BE2C (cell line): Measurements from ENCODE around the gene RAB10.

Experiments
- DNase-seq: peaks from one replicate; pipeline ENCODE4 v3.0.0-alpha.2; 2020
- H3K27me3 ChIP-seq: fragments of 250-450 bp; sonication (Bioruptor Pico); 2 replicates; pipeline ENCODE4 v1.5.1; 2020; ENCODE audit warnings: mild to moderate bottlenecking
- H3K36me3 ChIP-seq: fragments of 250-450 bp; sonication (Bioruptor Pico); 2 replicates; pipeline ENCODE4 v1.5.1; 2020; ENCODE audit warnings: mild to moderate bottlenecking
- H3K4me1 ChIP-seq: fragments of 250-450 bp; sonication (Bioruptor Pico); 2 replicates; pipeline ENCODE4 v1.5.1; 2020
- H3K4me3 ChIP-seq: 2 replicates; pipeline ENCODE4 v1.5.1; 2011; ENCODE audit warnings: low read depth, low read length
- H3K9me3 ChIP-seq: fragments of 250-450 bp; sonication (Bioruptor Pico); 2 replicates; pipeline ENCODE4 v1.5.1; 2020
- TF ChIP-seq, protein P1 (sequence below): IDR thresholded peaks from 2 replicates; pipeline ENCODE4 v1.5.1; 2012; ENCODE audit warnings: mild to moderate bottlenecking, low read depth, low read length

The RAB10 gene

DNA sequence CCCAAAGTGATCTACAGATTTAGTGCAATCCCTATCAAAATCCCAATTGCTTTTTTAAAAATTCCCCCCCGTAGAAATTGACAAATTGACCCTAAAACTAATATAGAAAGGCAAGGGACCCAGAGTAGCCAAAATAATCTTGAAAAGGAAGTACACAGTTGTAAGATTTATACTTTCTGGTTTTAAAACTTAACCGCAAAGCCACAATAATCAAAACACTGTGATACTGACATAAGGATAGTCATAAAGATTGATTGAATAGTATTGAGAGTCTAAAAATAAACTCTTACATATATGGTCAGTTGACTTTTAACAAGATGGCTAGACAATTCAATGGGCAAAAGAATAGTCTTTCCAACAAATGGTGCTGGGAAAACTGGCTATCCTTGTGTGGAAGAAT, 80.3 kb downstream of the RAB10 start:
- no peaks in the 10 kb centered on the region for H3K4me1 ChIP-seq
- TF ChIP-seq, protein P1, sequence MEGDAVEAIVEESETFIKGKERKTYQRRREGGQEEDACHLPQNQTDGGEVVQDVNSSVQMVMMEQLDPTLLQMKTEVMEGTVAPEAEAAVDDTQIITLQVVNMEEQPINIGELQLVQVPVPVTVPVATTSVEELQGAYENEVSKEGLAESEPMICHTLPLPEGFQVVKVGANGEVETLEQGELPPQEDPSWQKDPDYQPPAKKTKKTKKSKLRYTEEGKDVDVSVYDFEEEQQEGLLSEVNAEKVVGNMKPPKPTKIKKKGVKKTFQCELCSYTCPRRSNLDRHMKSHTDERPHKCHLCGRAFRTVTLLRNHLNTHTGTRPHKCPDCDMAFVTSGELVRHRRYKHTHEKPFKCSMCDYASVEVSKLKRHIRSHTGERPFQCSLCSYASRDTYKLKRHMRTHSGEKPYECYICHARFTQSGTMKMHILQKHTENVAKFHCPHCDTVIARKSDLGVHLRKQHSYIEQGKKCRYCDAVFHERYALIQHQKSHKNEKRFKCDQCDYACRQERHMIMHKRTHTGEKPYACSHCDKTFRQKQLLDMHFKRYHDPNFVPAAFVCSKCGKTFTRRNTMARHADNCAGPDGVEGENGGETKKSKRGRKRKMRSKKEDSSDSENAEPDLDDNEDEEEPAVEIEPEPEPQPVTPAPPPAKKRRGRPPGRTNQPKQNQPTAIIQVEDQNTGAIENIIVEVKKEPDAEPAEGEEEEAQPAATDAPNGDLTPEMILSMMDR: no peak
- DNase-seq: no peak
- no peaks in the 10 kb centered on the region for H3K9me3 ChIP-seq
- H3K4me3 ChIP-seq: no peak overlapping the region
- H3K27me3 ChIP-seq: no peaks in the 10 kb centered on the region; the same call in 1 of the 2 replicates
- peaks cover 38% of the 10 kb centered on the region for H3K36me3 ChIP-seq

DNA sequence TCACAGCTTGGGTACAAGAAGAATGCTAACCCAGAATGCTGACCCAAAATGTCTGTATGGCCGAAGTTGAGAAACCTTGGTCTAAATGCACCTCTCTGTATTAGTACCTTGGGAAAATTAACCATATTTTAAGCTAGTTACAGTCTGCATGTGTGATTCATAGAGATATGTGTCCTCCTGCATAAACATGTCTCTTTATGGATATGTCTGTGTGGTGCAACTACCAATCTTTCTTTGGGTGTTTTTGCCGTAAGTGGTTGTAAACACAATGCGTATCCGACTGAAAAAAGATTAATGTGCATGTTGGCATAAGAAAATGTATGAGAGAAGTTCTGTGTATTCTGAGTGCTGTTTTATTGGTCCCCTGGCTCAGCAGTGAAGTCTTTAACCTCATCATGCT, 84.8 kb downstream of the RAB10 start:
- H3K27me3 ChIP-seq: no peaks in the 10 kb centered on the region
- H3K4me3 ChIP-seq: no peak overlapping the region
- TF ChIP-seq, protein P1: no peak
- peaks cover 6% of the 10 kb centered on the region for H3K4me1 ChIP-seq
- no peaks in the 10 kb centered on the region for H3K9me3 ChIP-seq
- DNase-seq: no peak
- peaks cover 16% of the 10 kb centered on the region for H3K36me3 ChIP-seq

GRCh38 chr2:26119521-26119920, 85.6 kb downstream of the RAB10 start:
- TF ChIP-seq, protein P1: no peak
- H3K9me3 ChIP-seq: no peaks in the 10 kb centered on the region

GRCh38 chr2:26122630-26123029, 88.7 kb downstream of the RAB10 start:
- TF ChIP-seq, protein P1: no peak

More at GRCh38 chr2:26119521-26119920, 85.6 kb downstream of the RAB10 start:
- H3K4me3 ChIP-seq: no peak overlapping the region
- peaks cover 10% of the 10 kb centered on the region for H3K36me3 ChIP-seq
- no peak for DNase-seq
- H3K27me3 ChIP-seq: no peaks in the 10 kb centered on the region
- H3K4me1 ChIP-seq: peaks cover 6% of the 10 kb centered on the region

DNA sequence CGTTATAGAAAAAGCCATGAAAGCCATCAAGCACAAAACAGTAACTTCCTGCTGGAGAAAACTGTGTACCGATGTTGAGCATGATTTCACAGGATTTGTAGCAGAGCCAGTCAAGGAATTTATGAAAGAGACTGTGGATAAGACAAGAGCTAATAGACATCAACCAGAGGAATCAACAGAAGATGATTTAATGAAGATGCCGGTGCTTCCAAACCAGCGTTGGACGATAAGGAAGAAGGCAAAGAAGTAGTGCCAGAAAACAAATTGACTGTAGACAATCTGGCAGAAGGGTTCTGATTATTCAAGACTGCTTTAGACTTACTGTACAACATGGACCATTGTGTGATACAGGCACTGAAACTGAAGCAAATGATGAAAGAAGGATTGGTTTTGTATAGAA, 89.5 kb downstream of the RAB10 start:
- no peak overlapping the region for H3K4me3 ChIP-seq
- H3K36me3 ChIP-seq: peaks cover 19% of the 10 kb centered on the region
- no peaks in the 10 kb centered on the region; the same call in 1 of the 2 replicates for H3K27me3 ChIP-seq
- peaks cover 6% of the 10 kb centered on the region for H3K4me1 ChIP-seq
- DNase-seq: no peak
- TF ChIP-seq, protein P1: no peak
- H3K9me3 ChIP-seq: no peaks in the 10 kb centered on the region

More at GRCh38 chr2:26122630-26123029, 88.7 kb downstream of the RAB10 start:
- H3K4me3 ChIP-seq: no peak overlapping the region
- no peaks in the 10 kb centered on the region for H3K9me3 ChIP-seq
- H3K4me1 ChIP-seq: peaks cover 6% of the 10 kb centered on the region
- H3K36me3 ChIP-seq: peaks cover 11% of the 10 kb centered on the region
- no peaks in the 10 kb centered on the region; the same call in 1 of the 2 replicates for H3K27me3 ChIP-seq
- no peak for DNase-seq

DNA sequence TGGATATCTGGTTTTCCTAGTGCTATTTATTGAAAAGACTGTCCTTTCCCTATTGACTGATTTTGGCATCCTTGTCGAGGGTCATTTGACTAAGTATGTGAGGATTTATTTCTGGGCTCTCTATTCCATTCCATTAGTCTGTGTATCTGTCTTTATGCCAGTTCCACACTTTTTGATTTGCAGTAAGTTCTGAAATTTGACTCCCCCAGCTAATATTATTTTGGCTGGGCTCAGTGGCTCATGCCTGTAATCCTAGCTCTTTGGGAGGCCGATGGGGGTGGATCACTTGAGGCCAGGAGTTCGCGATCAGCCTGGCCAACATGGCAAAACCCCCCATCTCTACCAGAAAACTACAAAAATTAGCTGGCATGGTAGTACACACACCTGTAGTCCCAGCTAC, 92.2 kb downstream of the RAB10 start:
- H3K36me3 ChIP-seq: peaks cover 17% of the 10 kb centered on the region
- DNase-seq: no peak
- no peaks in the 10 kb centered on the region; the same call in 1 of the 2 replicates for H3K27me3 ChIP-seq
- no peaks in the 10 kb centered on the region for H3K4me1 ChIP-seq
- TF ChIP-seq, protein P1: no peak
- H3K4me3 ChIP-seq: no peak overlapping the region
- no peaks in the 10 kb centered on the region for H3K9me3 ChIP-seq
